ENCODE results near the gene FOXK2. TPM values are rescaled to one million over a fixed set of nuclear protein-coding genes. Genes with fewer than 3 reads are reported as not detected.
"Not testable (repeated sequence)": the region's sequence is repeated elsewhere in the genome, so short reads cannot be mapped to it uniquely, and the experiment has no call there.

Gene FOXK2
- polyA plus RNA-seq, 4 donors = 39.6 to 44.6 (median 42.0) TPM

DNA sequence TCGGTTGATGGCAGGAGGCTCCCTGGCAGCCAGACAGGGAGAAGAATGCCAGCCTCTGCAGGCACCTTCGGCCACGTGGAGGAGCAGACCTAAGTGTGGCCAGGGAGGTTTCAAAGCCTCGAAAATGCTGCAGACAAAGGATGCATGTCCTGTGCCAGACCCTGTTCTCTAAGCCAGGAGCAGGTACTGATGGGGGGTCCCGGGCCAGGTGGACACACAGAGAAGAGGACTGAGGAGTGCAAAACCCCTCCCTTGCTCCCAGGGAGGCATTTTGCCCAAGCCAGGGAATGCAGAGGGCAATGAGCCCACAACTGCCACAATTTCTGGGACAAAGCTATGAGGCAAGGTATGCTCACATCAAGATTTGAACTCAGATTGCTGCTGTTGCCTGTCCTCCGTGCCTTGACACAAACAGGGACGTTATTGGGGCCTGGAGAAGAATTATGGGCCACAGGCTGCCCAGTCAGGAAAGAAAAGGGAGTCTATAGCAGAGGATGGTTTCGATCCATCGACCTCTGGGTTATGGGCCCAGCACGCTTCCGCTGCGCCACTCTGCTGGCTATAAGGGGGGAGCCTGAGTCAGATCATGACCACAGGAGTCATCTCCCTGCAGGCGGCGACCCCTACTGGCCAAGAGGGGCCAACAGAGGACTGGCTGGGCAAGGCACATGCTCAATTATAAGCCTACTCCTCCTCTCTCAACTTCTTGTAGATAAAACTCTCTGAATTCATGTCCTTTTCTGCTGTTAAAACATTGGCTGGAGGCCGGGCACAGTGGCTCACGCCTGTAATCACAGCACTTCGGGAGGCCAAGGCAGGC is 25.1 kb upstream of the FOXK2 start:
- peak; percentile 66 to 74 (median 68) for DNase-seq (ENCODE audit: low read depth in 4 of 4, low spot score in 3 of 4)

- no peak for DNase-seq (ENCODE audit: low read depth in 4 of 4, low spot score in 3 of 4)
Measured at GRCh38 chr17:82495844-82496528, 23.5 kb upstream of the FOXK2 start.

DNA sequence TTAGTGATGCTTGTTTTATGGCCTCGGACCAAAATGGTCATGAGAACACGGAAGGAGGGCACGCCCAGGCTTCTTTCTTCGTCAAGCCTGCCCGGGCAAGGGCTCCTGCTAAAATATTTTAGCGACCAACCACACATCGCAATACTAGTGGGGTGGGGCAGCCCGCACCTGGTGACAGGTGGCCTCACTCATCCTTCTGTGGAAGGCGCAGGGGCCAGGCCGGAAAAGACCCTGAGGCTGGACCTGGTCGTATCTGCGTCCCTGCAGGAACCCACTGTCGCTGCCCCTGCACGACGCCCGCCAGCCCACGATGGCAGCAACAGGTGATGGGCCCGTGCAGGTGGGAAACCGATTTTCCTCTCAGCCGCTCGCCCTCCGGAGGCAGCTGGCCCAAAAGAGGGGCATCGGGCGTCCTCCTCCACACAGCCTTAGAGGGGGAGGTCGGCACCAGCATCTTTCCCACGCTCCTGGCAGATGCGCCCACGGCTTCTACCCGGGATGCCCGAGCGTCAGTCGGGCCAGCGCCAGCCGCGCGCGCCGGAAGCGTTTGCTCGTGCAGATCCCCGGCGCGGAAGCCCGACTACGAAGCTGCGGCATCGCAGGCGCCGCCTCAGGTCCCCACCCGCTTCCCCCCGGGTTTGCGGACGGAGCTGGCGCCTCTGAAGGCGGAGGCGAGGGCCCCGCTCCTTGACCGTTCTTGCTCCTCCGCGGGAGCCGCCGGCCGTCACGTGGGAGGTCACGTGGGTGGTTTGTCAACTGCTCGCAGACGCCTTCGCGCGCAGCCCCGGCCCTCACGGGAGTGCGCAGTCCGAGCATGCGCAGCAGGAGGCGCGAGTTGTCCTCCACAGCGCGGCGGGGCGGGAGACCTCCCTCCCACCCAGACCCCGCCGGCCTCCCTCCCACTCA is 22.8 kb upstream of the FOXK2 start:
- peak; percentile 82 to 90 (median 83) for DNase-seq (ENCODE audit: low read depth in 4 of 4, low spot score in 3 of 4)

DNA sequence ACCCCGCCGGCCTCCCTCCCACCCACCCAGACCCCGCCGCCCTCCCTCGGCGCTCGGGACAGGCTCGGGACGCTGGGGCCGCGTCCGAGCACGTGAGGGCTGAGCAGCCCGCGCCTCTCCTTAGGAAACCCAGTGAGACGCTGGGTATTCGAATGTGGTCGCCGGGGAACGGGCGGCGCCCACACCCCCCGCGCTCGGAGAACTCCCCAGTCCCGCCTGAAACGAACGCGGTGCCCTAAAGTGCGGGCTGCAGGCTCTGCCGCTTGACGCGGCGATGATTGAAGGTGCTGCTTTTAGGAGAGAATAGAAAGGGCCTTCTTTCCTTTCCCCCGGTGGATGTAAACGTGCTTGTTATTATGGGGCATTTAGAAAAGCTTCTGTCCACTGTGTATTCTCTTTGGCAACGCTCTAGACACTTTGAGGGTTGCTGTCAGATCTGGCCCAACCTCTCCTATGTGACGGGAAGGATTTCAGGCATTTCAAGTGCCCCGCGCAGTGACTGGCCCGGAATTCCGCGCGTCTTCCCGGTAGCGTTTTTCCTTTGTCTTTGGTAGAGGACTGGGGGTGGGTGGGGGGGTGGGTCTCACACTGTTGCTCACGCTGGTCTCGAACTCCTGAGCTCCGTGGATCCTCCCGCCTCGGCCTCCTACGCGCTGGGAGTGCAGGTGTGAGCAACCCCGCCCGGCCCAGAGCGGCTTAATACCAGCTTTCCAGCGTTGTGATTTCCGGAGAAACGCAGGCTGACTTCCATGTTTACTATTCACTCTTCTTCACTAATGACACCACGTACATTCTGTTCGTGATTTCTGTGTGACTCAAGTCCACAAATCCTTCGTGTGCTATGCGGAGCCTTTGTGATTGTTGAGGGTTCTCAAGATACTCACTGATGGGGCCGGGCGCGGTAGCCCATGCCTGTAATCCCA is 21.8 kb upstream of the FOXK2 start:
- no peak for DNase-seq (ENCODE audit: low read depth in 4 of 4, low spot score in 3 of 4)

GRCh38 chr17:82502207-82502606 is 17.3 kb upstream of the FOXK2 start:
- no peak for DNase-seq (ENCODE audit: low read depth in 4 of 4, low spot score in 3 of 4)

DNA sequence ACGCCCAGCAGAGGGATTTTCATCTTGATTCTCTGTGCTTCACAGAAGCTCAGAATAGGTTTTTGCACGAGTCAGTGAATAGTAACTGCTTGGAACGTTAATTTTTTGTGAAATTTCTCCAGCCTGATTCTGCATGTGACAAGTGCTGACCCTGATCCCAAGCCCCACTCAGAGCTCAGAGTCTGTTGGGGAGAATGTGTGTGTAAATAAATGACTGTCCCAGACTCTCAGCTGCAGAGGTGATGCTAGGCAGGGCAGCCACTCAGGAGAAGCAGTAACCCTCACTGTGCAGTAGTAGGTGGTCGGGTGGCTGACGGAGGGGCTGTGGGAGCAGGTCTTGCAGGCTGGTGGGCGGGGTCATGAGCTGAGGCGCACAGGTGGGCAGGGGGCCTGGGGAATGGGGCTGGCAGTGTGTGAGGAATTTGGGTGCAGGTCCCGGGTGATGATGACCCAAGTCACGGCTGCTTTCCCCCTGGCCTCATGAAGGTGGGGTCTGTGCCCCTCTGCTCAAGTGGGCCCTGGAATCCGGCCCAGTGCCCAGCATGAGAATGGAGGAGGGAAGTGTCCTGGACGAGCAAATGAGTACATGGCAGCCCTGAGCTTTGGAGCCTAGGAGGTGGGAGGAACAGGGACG is 16.3 kb upstream of the FOXK2 start:
- no peak for DNase-seq (ENCODE audit: low read depth in 4 of 4, low spot score in 3 of 4)

DNA sequence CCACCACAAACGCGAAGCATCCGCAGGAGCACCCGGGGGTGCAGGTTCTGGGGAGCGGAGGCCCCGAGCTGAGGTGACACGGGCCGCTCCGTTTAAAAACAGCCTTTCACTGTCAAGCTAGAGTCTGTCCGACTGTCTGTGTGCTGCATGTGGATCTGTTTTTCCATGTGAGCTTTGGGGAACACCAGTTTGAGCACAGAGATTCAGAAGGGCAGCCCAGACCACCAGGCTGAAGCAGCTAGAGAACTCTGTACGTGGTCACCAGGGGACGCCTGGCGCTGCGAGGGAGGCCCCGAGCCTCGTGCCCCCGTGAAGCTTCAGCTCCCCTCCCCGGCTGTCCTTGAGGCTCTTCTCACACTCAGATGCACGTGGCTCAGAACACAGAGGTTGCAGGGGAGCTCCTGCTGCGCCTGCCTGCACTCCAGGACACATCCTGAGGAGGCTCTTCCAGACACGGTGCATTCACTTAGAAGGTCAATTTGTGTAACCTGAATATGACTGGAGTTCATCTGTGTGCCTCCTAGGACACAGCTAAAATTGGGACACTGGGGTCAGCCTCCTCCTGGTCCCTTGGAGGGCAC is 15.7 kb upstream of the FOXK2 start:
- DNase-seq (ENCODE audit: low read depth in 4 of 4, low spot score in 3 of 4) = no peak

- no peak for DNase-seq (ENCODE audit: low read depth in 4 of 4, low spot score in 3 of 4)
Measured at GRCh38 chr17:82505296-82505695, 14.2 kb upstream of the FOXK2 start.

GRCh38 chr17:82506402-82506801 is 13.1 kb upstream of the FOXK2 start:
- DNase-seq (ENCODE audit: low read depth in 4 of 4, low spot score in 3 of 4) = not testable (repeated sequence)

GRCh38 chr17:82507631-82508175 is 11.8 kb upstream of the FOXK2 start:
- DNase-seq (ENCODE audit: low read depth in 4 of 4, low spot score in 3 of 4) = no peak

DNA sequence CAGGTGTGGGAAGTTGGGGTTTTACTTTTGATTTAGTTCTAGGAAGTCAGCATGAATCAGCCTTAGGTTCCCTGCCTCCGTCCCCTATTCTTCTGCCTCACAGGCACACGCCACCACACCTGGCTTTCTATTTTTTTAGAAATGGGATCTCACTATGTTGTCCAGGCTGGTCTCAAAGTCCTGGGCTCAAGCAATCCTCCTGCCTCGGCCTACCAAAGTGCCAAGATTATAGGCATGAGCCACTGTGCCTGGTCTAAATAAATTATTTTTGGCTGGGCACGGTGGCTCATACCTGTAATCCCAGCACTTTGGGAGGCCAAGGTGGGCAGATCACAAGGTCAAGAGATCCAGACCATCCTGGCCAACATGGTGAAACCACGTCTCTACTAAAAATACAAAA is 7.9 kb upstream of the FOXK2 start:
- DNase-seq (ENCODE audit: low read depth in 4 of 4, low spot score in 3 of 4) = not testable (repeated sequence)

GRCh38 chr17:82513864-82514263 is 5.7 kb upstream of the FOXK2 start:
- DNase-seq (ENCODE audit: low read depth in 4 of 4, low spot score in 3 of 4) = not testable (repeated sequence)

DNA sequence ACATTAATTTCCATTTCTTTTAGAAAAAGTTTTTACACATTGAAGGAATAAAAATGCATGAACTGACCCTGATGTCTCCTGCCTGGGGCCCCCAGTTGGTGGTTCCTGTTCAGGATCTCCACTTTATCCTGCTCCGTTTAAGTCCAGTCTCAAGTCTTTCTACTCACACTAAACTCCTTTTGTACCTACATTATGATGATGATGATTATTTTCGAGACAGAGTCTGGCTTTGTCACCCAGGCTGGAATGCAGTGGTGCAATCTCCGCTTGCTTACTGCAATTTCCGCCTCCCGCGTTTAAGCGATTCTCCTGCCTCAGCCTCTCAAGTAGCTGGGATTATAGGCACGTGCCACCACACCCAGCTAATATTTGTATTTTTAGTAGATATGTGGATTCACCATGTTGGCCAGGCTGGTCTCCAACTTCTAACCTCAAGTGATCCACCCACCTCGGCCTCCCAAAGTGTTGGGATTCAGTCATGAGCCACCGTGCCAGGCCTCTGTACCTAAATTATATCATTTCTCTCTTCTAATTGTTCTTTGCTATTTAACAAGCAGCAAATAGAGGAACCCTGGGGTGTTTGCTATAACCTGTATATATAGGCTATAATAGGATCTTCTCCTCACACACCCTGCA is 2.2 kb upstream of the FOXK2 start:
- no peak for DNase-seq (ENCODE audit: low read depth in 4 of 4, low spot score in 3 of 4)

DNA sequence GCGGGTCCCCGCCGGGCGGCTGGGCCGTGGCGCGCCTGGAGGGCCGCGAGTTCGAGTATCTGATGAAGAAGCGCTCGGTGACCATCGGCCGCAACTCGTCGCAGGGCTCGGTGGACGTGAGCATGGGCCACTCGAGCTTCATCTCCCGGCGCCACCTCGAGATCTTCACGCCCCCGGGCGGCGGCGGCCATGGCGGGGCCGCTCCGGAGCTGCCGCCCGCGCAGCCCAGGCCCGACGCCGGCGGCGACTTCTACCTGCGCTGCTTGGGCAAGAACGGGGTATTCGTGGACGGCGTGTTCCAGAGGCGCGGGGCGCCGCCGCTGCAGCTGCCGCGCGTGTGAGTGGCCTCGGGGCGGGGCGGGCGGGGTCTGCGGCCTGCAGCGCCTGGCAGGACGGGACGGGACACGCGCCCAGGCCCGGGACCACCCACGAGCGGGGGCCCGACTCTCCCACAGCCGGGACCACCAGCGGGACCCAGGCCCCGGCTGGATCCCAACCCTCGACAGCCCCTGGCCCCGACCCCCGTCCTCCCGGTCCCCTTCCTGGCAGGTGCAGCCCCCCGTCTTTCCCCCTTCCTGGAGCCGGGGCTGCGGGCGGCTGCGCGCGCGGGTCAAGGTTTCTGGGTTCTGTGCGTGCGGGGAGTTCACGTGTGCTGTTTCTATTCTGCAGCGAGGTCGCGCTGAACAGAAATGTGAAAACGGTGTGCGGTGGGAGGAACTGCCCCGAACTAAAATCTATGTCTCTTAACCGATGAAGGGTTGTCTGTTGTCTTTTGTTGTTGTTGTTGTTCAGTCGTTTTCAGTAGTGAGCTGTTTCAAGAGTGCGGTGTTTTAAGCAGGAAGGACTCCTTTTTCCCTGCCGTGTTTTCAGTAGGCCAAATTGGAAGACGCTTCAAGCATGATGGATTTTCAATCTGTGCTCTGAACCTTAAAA is 705 bp downstream of the FOXK2 start:
- DNase-seq (ENCODE audit: low read depth in 4 of 4, low spot score in 3 of 4) = no peak

GRCh38 chr17:82524540-82524939 is 5.0 kb downstream of the FOXK2 start:
- no peak for DNase-seq (ENCODE audit: low read depth in 4 of 4, low spot score in 3 of 4)

DNA sequence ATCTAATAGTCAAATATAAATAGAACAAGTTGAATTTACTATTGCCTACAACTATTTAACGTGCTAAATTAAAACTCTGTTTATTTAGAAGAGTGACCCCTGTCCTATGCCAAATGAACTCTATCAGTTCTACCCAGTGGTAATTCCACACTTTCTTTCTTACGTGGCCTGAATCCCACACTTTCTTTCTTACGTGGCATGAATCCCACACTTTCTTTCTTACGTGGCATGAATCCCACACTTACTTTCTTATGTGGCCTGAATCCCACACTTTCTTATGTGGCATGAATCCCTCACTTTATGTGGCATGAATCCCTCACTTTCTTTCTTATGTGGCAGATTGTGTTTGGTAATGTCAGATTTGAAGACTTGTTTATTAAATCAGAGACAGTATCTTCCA is 6.2 kb downstream of the FOXK2 start:
- no peak for DNase-seq (ENCODE audit: low read depth in 4 of 4, low spot score in 3 of 4)

GRCh38 chr17:82527898-82528297 is 8.4 kb downstream of the FOXK2 start:
- no peak for DNase-seq (ENCODE audit: low read depth in 4 of 4, low spot score in 3 of 4)

Data from left renal pelvis (tissue), 4 donors.